HCT116 (cell line): ENCODE data around the gene VPS37B. TPM values are rescaled to one million over a fixed set of nuclear protein-coding genes. Genes with fewer than 3 reads are reported as not detected.

Experiments
- ATAC-seq: fragments of 200-7000 bp; cut with Tn5 transposase; 2 replicates; pipeline ENCODE4 v1.9.1; 2020; ENCODE audit warnings: mild to moderate bottlenecking, moderate library complexity
- BruUV-seq: library from RNA; stranded (reverse); fragments of 400-500 nt; replicated peaks from 2 replicates; lab custom pipeline; 2021; lab: Mats Ljungman, UMichigan
- CTCF ChIA-PET: fragments of 300-600 bp; sonication (Branson Sonifier 250); formaldehyde crosslinking; loops from one replicate; lab custom pipeline; 2021; ENCODE audit warnings: antibody characterized with exemption; lab: Charles Lee
- POLR2A ChIA-PET: fragments of 300-600, 350-600 bp; sonication (Branson Sonifier 250); formaldehyde crosslinking; loops from one replicate; lab custom pipeline; 2021; ENCODE audit warnings: antibody characterized with exemption; lab: Charles Lee
- RAD21 ChIA-PET, 2 experiments: fragments of 300-600 bp; sonication (Branson Sonifier 250); formaldehyde crosslinking; loops; one replicate each; lab custom pipeline; 2023; ENCODE audit warnings: low total read pairs in 2 of 2; ENCODE audit not compliant: uncharacterized antibody in 2 of 2, unreplicated experiment in 2 of 2, low non-redundant PET in 1 of 2; lab: Charles Lee
- DNase-seq: peaks from one replicate; pipeline ENCODE4 v3.0.0-alpha.2; 2010; ENCODE audit warnings: low read depth, low spot score
- H2AFZ ChIP-seq: fragments of 200-600 bp; shearing (Covaris generic), sonication (generic); 2 replicates; pipeline ENCODE4 v1.6.1; 2017; ENCODE audit warnings: low read depth, mixed run types, mixed read lengths, antibody characterized with exemption, low read length; ENCODE audit not compliant: poor library complexity, severe bottlenecking
- H3K27ac ChIP-seq: 2 replicates; pipeline ENCODE4 v1.5.1; 2012; ENCODE audit warnings: low read depth, low read length
- H3K27me3 ChIP-seq: fragments of 200-600 bp; sonication (generic); 2 replicates; pipeline ENCODE4 v1.6.1; 2016; ENCODE audit warnings: mixed run types, low read length, mixed read lengths; ENCODE audit not compliant: insufficient read depth
- H3K36me3 ChIP-seq, 2 experiments: fragments of 200-500 bp in 1 of 2; fragments of 200-600 bp in 1 of 2; sonication (Bioruptor generic) in 1 of 2; sonication (generic) in 1 of 2; 2 replicates each; pipeline versions ENCODE4 v1.5.1 to v1.6.1; 2014 to 2016; ENCODE audit warnings: low read length in 2 of 2, inconsistent platforms in 1 of 2, mixed read lengths in 1 of 2, mixed run types in 1 of 2; ENCODE audit not compliant: insufficient read depth in 2 of 2, control insufficient read depth in 1 of 2
- H3K4me1 ChIP-seq, 2 experiments: fragments of 200-600 bp in 1 of 2; sonication (generic) in 1 of 2; 2 replicates each; pipeline versions ENCODE4 v1.5.1 to v1.6.1; 2012 to 2017; ENCODE audit warnings: low read length in 2 of 2, inconsistent platforms in 1 of 2, mild to moderate bottlenecking in 1 of 2, mixed read lengths in 1 of 2, mixed run types in 1 of 2, moderate library complexity in 1 of 2; ENCODE audit not compliant: insufficient read depth in 2 of 2, control insufficient read depth in 1 of 2
- H3K4me2 ChIP-seq: fragments of 200-600 bp; sonication (generic); 2 replicates; pipeline ENCODE4 v1.6.1; 2017; ENCODE audit warnings: mixed run types, low read length, mixed read lengths
- H3K4me3 ChIP-seq, 2 experiments: fragments of 200-600 bp in 1 of 2; sonication (generic) in 1 of 2; replicated peaks in 1 of 2; 2 replicates each; pipeline ENCODE4 v1.5.1; 2011 to 2016; ENCODE audit warnings: low read length in 2 of 2, control low read depth in 1 of 2, low read depth in 1 of 2, mild to moderate bottlenecking in 1 of 2, mixed read lengths in 1 of 2, mixed run types in 1 of 2
- H3K79me2 ChIP-seq: fragments of 200-600 bp; sonication (generic); 2 replicates; pipeline ENCODE4 v1.6.1; 2017; ENCODE audit warnings: mild to moderate bottlenecking, mixed run types, low read length, moderate library complexity, mixed read lengths; ENCODE audit not compliant: insufficient read depth
- H3K9ac ChIP-seq: fragments of 200-600 bp; sonication (generic); 2 replicates; pipeline ENCODE4 v1.6.1; 2016; ENCODE audit warnings: low read length, mixed read lengths
- H3K9me2 ChIP-seq: fragments of 200-600 bp; sonication (generic), shearing (Covaris generic); 2 replicates; pipeline ENCODE4 v1.6.1; 2017; ENCODE audit warnings: mixed run types, mild to moderate bottlenecking, moderate library complexity; ENCODE audit not compliant: insufficient read depth
- H3K9me3 ChIP-seq, 2 experiments: fragments of 200-500 bp in 1 of 2; fragments of 200-600 bp in 1 of 2; sonication (Bioruptor generic) in 1 of 2; sonication (generic) in 1 of 2; 2 replicates each; pipeline ENCODE4 v1.6.1; 2014 to 2017; ENCODE audit warnings: low read length in 2 of 2, mixed read lengths in 2 of 2, inconsistent platforms in 1 of 2, low read depth in 1 of 2, mild to moderate bottlenecking in 1 of 2, mixed run types in 1 of 2, moderate library complexity in 1 of 2; ENCODE audit not compliant: control insufficient read depth in 1 of 2, insufficient read depth in 1 of 2
- H4K20me1 ChIP-seq: fragments of 200-600 bp; sonication (generic), shearing (Covaris generic); 2 replicates; pipeline ENCODE4 v1.6.1; 2017; ENCODE audit warnings: mixed run types, mild to moderate bottlenecking, moderate library complexity; ENCODE audit not compliant: insufficient read depth
- CBX3 ChIP-seq: IDR thresholded peaks from 2 replicates; pipeline ENCODE4 v1.6.1; 2012; ENCODE audit warnings: low read depth
- EZH2 ChIP-seq: fragments of 200-600 bp; sonication (generic); IDR thresholded peaks from 2 replicates; pipeline ENCODE4 v1.6.1; 2017; ENCODE audit warnings: antibody characterized with exemption, mixed run types
- EZH2phosphoT487 ChIP-seq: fragments of 200-600 bp; IDR thresholded peaks from 2 replicates; pipeline ENCODE4 v1.6.1; 2018; ENCODE audit warnings: antibody characterized with exemption, borderline replicate concordance
- FOSL1 ChIP-seq: IDR thresholded peaks from 2 replicates; pipeline ENCODE4 v1.6.1; 2012; ENCODE audit warnings: low read depth
- JUND ChIP-seq: IDR thresholded peaks from 2 replicates; pipeline ENCODE4 v1.6.1; 2012
- POLR2A ChIP-seq: IDR thresholded peaks from 2 replicates; pipeline ENCODE4 v1.7.0; 2011; ENCODE audit warnings: borderline replicate concordance; ENCODE audit not compliant: insufficient read depth, insufficient read length; ENCODE audit errors: extremely low read depth
- POLR2AphosphoS5 ChIP-seq: IDR thresholded peaks from 2 replicates; pipeline ENCODE4 v1.6.1; 2011; ENCODE audit warnings: mild to moderate bottlenecking, low read depth, low read length, moderate library complexity
- RAD21 ChIP-seq: IDR thresholded peaks from 2 replicates; pipeline ENCODE4 v1.6.1; 2012; ENCODE audit warnings: low read depth, mild to moderate bottlenecking
- SP1 ChIP-seq: IDR thresholded peaks from 2 replicates; pipeline ENCODE4 v1.6.1; 2012; ENCODE audit warnings: low read depth
- SRF ChIP-seq: IDR thresholded peaks from 2 replicates; pipeline ENCODE4 v1.6.1; 2012; ENCODE audit warnings: low read depth
- TCF7L2 ChIP-seq: IDR thresholded peaks from 2 replicates; pipeline ENCODE4 v1.7.0; 2011; ENCODE audit warnings: borderline replicate concordance, inconsistent platforms; ENCODE audit not compliant: insufficient read depth, insufficient read length; ENCODE audit errors: extremely low read depth
- YY1 ChIP-seq: IDR thresholded peaks from 2 replicates; pipeline ENCODE4 v1.6.1; 2011; ENCODE audit warnings: low read length, low read depth, moderate library complexity, mild to moderate bottlenecking; ENCODE audit not compliant: insufficient replicate concordance; ENCODE audit errors: extremely low read depth
- ZFX ChIP-seq: fragments of 450-650 bp; IDR thresholded peaks from 2 replicates; pipeline ENCODE4 v1.6.1; 2017
- intact Hi-C: fragments of 100-400 bp; cut with micrococcal nuclease; formaldehyde crosslinking; loops from 2 replicates; pipeline ENCODE4 v1.10.0; 2022
- total RNA-seq: library from RNA; stranded (reverse); gene quantifications from one replicate; pipeline ENCODE4 v1.2.1, GENCODE V29; 2021; ENCODE audit not compliant: unreplicated experiment
- TF ChIP-seq, protein P1 (sequence below), 3 experiments: fragments of 200-600 bp in 1 of 3; sonication (generic) in 1 of 3; IDR thresholded peaks in 2 of 3; conservative IDR thresholded peaks in 1 of 3; 2 replicates each; pipeline ENCODE4 v1.5.1; 2012 to 2017; ENCODE audit warnings: low read depth in 2 of 3, low read length in 2 of 3, antibody characterized with exemption in 1 of 3, borderline replicate concordance in 1 of 3, control low read depth in 1 of 3, mild to moderate bottlenecking in 1 of 3, mixed read lengths in 1 of 3, mixed run types in 1 of 3, moderate library complexity in 1 of 3; ENCODE audit not compliant: insufficient read depth in 1 of 3
- TF ChIP-seq, protein P2 (sequence below): IDR thresholded peaks from 2 replicates; pipeline ENCODE4 v1.6.1; 2011; ENCODE audit warnings: mild to moderate bottlenecking, low read length, moderate library complexity; ENCODE audit not compliant: insufficient replicate concordance; ENCODE audit errors: extremely low read depth
- TF ChIP-seq, protein P3 (sequence below): IDR thresholded peaks from 2 replicates; pipeline ENCODE4 v1.6.1; 2012
- TF ChIP-seq, protein P4 (sequence below): IDR thresholded peaks from 2 replicates; pipeline ENCODE4 v1.6.1; 2012

VPS37B gene
- total RNA-seq, 1 experiment from 2014 or later: 55.0 TPM

DNA sequence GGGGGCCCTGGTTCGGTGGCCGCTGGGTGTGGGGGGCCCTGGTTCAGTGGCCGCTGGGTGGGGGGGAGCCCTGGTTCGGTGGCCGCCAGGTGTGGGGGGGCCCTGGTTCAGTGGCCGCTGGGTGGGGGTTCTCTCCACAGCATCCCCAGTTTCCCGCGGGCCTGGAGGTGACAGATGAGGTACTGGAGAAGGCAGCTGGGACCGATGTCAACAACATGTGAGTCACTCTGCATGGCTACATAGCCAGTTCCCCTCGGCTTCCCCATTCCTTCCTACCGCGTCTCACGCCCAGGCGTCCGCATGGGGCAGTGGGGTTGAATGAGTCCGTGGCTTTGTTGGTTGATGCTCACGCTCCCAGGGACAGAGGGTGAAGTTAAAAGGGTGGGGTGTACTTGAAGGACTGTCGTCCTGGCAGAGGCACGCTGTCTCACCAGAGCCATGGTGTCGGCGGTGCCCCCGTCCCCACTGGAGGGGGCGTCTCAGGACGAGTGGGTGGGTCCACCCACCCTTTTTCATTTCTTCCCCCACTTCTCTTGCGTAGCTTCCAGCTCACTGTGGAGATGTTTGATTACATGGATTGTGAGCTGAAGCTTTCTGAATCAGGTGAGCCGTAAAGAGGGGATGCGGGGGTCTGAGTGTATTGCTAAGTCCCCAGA is 45.1 kb downstream of the VPS37B start:
- intact Hi-C loops: no loop called here
- Histone ChIP-seq H3K4me2 (no peak overlapping the region), H3K27ac (no peak overlapping the region), H3K9me3 (no peaks in the 10 kb centered on the region), H3K27me3 (no peaks in the 10 kb centered on the region), H4K20me1 (no peaks in the 10 kb centered on the region), H3K4me1 (no peaks in the 10 kb centered on the region), H3K9ac (no peak overlapping the region), H3K79me2 (peaks cover 16% of the 10 kb centered on the region), H3K36me3 (peaks cover 0 to 7% of the 10 kb centered on the region in 2 experiments; a peak in 3 of 4 replicates), H3K4me3 (no peak overlapping the region), H3K9me2 (no peaks in the 10 kb centered on the region), H2AFZ (no peak overlapping the region)
- no peak for ATAC-seq
- RAD21 ChIA-PET: no interaction called here
- POLR2A ChIA-PET: no interaction called here
- TF ChIP-seq EZH2phosphoT487 (no peak), RAD21 (no peak), SRF (no peak), TCF7L2 (no peak), FOSL1 (no peak), JUND (no peak), CBX3 (no peak), POLR2AphosphoS5 (no peak), SP1 (no peak), POLR2A (no peak), EZH2 (no peak), ZFX (no peak), YY1 (no peak)
- TF ChIP-seq, protein P1, sequence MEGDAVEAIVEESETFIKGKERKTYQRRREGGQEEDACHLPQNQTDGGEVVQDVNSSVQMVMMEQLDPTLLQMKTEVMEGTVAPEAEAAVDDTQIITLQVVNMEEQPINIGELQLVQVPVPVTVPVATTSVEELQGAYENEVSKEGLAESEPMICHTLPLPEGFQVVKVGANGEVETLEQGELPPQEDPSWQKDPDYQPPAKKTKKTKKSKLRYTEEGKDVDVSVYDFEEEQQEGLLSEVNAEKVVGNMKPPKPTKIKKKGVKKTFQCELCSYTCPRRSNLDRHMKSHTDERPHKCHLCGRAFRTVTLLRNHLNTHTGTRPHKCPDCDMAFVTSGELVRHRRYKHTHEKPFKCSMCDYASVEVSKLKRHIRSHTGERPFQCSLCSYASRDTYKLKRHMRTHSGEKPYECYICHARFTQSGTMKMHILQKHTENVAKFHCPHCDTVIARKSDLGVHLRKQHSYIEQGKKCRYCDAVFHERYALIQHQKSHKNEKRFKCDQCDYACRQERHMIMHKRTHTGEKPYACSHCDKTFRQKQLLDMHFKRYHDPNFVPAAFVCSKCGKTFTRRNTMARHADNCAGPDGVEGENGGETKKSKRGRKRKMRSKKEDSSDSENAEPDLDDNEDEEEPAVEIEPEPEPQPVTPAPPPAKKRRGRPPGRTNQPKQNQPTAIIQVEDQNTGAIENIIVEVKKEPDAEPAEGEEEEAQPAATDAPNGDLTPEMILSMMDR (IDR thresholded peaks at IDR 0.05 in 2 of 3, conservative IDR thresholded peaks at IDR 0.05 in 1 of 3; ENCODE audit: borderline replicate concordance in 1 of 3, insufficient read depth in 1 of 3, low read depth in 2 of 3, low read length in 2 of 3): no peak
- TF ChIP-seq, protein P2, sequence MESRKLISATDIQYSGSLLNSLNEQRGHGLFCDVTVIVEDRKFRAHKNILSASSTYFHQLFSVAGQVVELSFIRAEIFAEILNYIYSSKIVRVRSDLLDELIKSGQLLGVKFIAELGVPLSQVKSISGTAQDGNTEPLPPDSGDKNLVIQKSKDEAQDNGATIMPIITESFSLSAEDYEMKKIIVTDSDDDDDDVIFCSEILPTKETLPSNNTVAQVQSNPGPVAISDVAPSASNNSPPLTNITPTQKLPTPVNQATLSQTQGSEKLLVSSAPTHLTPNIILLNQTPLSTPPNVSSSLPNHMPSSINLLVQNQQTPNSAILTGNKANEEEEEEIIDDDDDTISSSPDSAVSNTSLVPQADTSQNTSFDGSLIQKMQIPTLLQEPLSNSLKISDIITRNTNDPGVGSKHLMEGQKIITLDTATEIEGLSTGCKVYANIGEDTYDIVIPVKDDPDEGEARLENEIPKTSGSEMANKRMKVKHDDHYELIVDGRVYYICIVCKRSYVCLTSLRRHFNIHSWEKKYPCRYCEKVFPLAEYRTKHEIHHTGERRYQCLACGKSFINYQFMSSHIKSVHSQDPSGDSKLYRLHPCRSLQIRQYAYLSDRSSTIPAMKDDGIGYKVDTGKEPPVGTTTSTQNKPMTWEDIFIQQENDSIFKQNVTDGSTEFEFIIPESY: no peak
- TF ChIP-seq, protein P3, sequence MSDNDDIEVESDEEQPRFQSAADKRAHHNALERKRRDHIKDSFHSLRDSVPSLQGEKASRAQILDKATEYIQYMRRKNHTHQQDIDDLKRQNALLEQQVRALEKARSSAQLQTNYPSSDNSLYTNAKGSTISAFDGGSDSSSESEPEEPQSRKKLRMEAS: no peak
- TF ChIP-seq, protein P4, sequence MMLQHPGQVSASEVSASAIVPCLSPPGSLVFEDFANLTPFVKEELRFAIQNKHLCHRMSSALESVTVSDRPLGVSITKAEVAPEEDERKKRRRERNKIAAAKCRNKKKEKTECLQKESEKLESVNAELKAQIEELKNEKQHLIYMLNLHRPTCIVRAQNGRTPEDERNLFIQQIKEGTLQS: no peak
- no TSS peak for BruUV-seq
- no peak for DNase-seq
- CTCF ChIA-PET: no interaction called here
